Parathyroid adenoma (tissue), 2 donors: ENCODE measurements around the gene ITIH2.

Source experiments
- H2AFZ ChIP-seq: fragments of 300-600 bp; sonication (generic); one replicate; pipeline ENCODE4 v1.7.0; 2017; ENCODE audit warnings: antibody characterized with exemption, mild to moderate bottlenecking
- H3K27ac ChIP-seq: fragments of 300-600 bp; sonication (generic); one replicate; pipeline ENCODE4 v1.7.0; 2017
- H3K27me3 ChIP-seq: fragments of 300-600 bp; sonication (generic); one replicate; pipeline ENCODE4 v1.7.0; 2017; ENCODE audit warnings: low read length; ENCODE audit not compliant: control insufficient read depth, insufficient read depth
- H3K36me3 ChIP-seq: fragments of 300-600 bp; sonication (generic); one replicate; pipeline ENCODE4 v1.7.0; 2017; ENCODE audit warnings: low read length; ENCODE audit not compliant: control insufficient read depth, insufficient read depth
- H3K4me1 ChIP-seq: fragments of 300-600 bp; sonication (generic); one replicate; pipeline ENCODE4 v1.7.0; 2017; ENCODE audit warnings: control low read depth
- H3K4me2 ChIP-seq: fragments of 300-600 bp; sonication (generic); one replicate; pipeline ENCODE4 v1.7.0; 2017; ENCODE audit warnings: low read length
- H3K4me3 ChIP-seq: fragments of 300-600 bp; sonication (generic); one replicate; pipeline ENCODE4 v1.7.0; 2017; ENCODE audit warnings: low read depth, low read length
- H3K79me2 ChIP-seq: fragments of 300-600 bp; sonication (generic); one replicate; pipeline ENCODE4 v1.7.0; 2017; ENCODE audit warnings: control low read depth
- H3K9ac ChIP-seq: fragments of 300-600 bp; sonication (generic); one replicate; pipeline ENCODE4 v1.7.0; 2017; ENCODE audit warnings: mild to moderate bottlenecking
- H3K9me3 ChIP-seq: fragments of 300-600 bp; sonication (generic); one replicate; pipeline ENCODE4 v1.7.0; 2017; ENCODE audit warnings: low read length; ENCODE audit not compliant: control insufficient read depth
- TF ChIP-seq, protein P1 (sequence below): fragments of 300-600 bp; sonication (generic); IDR thresholded peaks from one replicate; pipeline ENCODE4 v1.7.0; 2017; ENCODE audit warnings: antibody characterized with exemption, mild to moderate bottlenecking
- donor health status: primary hyperparathyroidism.

ITIH2 gene

GRCh38 chr10:7697426-7697825 is 5.7 kb upstream of the ITIH2 start:
- TF ChIP-seq, protein P1, sequence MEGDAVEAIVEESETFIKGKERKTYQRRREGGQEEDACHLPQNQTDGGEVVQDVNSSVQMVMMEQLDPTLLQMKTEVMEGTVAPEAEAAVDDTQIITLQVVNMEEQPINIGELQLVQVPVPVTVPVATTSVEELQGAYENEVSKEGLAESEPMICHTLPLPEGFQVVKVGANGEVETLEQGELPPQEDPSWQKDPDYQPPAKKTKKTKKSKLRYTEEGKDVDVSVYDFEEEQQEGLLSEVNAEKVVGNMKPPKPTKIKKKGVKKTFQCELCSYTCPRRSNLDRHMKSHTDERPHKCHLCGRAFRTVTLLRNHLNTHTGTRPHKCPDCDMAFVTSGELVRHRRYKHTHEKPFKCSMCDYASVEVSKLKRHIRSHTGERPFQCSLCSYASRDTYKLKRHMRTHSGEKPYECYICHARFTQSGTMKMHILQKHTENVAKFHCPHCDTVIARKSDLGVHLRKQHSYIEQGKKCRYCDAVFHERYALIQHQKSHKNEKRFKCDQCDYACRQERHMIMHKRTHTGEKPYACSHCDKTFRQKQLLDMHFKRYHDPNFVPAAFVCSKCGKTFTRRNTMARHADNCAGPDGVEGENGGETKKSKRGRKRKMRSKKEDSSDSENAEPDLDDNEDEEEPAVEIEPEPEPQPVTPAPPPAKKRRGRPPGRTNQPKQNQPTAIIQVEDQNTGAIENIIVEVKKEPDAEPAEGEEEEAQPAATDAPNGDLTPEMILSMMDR, result no peak
- no peaks in the 10 kb centered on the region for H3K27me3 ChIP-seq
- no peak overlapping the region for H3K27ac ChIP-seq

GRCh38 chr10:7700577-7701125 is 2.5 kb upstream of the ITIH2 start:
- no peak overlapping the region for H2AFZ ChIP-seq
- H3K36me3 ChIP-seq, result no peaks in the 10 kb centered on the region
- H3K9me3 ChIP-seq, result no peaks in the 10 kb centered on the region
- H3K4me2 ChIP-seq, result no peak overlapping the region
- H3K27me3 ChIP-seq, result no peaks in the 10 kb centered on the region
- H3K4me1 ChIP-seq, result no peaks in the 10 kb centered on the region
- TF ChIP-seq, protein P1, result no peak
- H3K9ac ChIP-seq, result no peak overlapping the region
- no peak overlapping the region for H3K27ac ChIP-seq
- H3K79me2 ChIP-seq, result no peaks in the 10 kb centered on the region
- no peak overlapping the region for H3K4me3 ChIP-seq

More at GRCh38 chr10:7697426-7697825, 5.7 kb upstream of the ITIH2 start:
- Histone ChIP-seq H3K4me1 (no peaks in the 10 kb centered on the region), H3K4me2 (no peak overlapping the region), H3K9me3 (no peaks in the 10 kb centered on the region), H3K4me3 (no peak overlapping the region), H3K9ac (no peak overlapping the region), H3K79me2 (no peaks in the 10 kb centered on the region), H2AFZ (no peak overlapping the region), H3K36me3 (no peaks in the 10 kb centered on the region)

GRCh38 chr10:7701158-7701742 is 1.9 kb upstream of the ITIH2 start:
- H3K27me3 ChIP-seq, result no peaks in the 10 kb centered on the region
- H3K4me2 ChIP-seq, result no peak overlapping the region
- H3K27ac ChIP-seq, result no peak overlapping the region
- H3K79me2 ChIP-seq, result no peaks in the 10 kb centered on the region
- no peaks in the 10 kb centered on the region for H3K9me3 ChIP-seq
- H3K9ac ChIP-seq, result no peak overlapping the region
- no peak overlapping the region for H2AFZ ChIP-seq
- no peak overlapping the region for H3K4me3 ChIP-seq
- H3K4me1 ChIP-seq, result no peaks in the 10 kb centered on the region
- TF ChIP-seq, protein P1, result no peak
- no peaks in the 10 kb centered on the region for H3K36me3 ChIP-seq

DNA sequence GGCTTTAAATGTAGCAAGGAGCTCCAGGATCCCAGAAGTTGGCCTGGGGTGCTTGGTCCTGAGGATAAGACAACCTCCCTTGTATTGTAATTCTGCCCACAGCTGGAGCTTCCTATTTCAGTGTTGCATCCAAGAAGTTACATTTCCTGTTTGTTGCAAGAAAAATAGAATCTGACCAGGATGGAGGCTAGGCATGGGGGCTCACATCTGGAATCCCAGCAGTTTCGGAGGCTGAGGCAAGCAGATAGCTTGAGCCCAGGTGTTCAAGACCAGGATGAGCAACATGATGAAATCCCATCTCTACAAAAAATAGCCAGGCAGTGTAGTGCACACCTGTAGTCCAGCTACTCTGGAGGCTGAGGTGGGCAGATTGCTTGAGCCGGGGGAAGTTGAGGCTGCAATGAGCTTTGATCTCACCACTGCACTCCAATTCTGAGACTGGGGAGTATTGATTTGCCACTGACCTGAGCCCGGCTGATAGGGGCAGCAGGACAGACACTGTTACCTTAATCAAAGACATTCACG is 766 bp upstream of the ITIH2 start:
- Histone ChIP-seq H3K36me3 (no peaks in the 10 kb centered on the region), H3K4me1 (no peaks in the 10 kb centered on the region), H3K9ac (no peak overlapping the region), H3K27me3 (no peaks in the 10 kb centered on the region), H3K79me2 (no peaks in the 10 kb centered on the region), H3K27ac (no peak overlapping the region), H2AFZ (no peak overlapping the region), H3K4me3 (no peak overlapping the region), H3K4me2 (no peak overlapping the region), H3K9me3 (no peaks in the 10 kb centered on the region)
- TF ChIP-seq, protein P1, result no peak
